GM12874 (cell line): ENCODE measurements around the gene WASHC2A.
"Not testable (repeated sequence)": the region's sequence is repeated elsewhere in the genome, so short reads cannot be mapped to it uniquely, and the experiment has no call there.

Experiments
- CTCF ChIP-seq: IDR thresholded peaks from 2 replicates; pipeline ENCODE4 v1.5.1; 2011; ENCODE audit warnings: low read depth, mild to moderate bottlenecking, control low read depth, low read length, moderate library complexity; ENCODE audit not compliant: insufficient read depth

The WASHC2A gene

GRCh38 chr10:50067546-50068351, at the start of gene WASHC2A:
TSS of gene WASHC2A (plus strand) at chr10:50067954. CDS start at chr10:50068006, 52 bp downstream.
- not testable (repeated sequence) for TF ChIP-seq CTCF

- TF ChIP-seq CTCF, result no peak
Observed at GRCh38 chr10:50021646-50022045, 46.1 kb upstream of the WASHC2A start.

GRCh38 chr10:50025627-50026026, 42.1 kb upstream of the WASHC2A start:
- no peak for TF ChIP-seq CTCF

GRCh38 chr10:50027195-50027594, 40.6 kb upstream of the WASHC2A start:
- TF ChIP-seq CTCF, result no peak

- no peak for TF ChIP-seq CTCF
Observed at GRCh38 chr10:50033481-50033880, 34.3 kb upstream of the WASHC2A start.

GRCh38 chr10:50044941-50045664, 22.7 kb upstream of the WASHC2A start:
- TF ChIP-seq CTCF, result no peak

- no peak for TF ChIP-seq CTCF
Observed at GRCh38 chr10:50063100-50063499, 4.7 kb upstream of the WASHC2A start.
